BE2C (cell line): ENCODE data around the gene CMTM1. TPM values are rescaled to one million over a fixed set of nuclear protein-coding genes. Genes with fewer than 3 reads are reported as not detected.
A peak's percentile ranks its signal among the peaks of the same experiment; 100 is the strongest.

Experiments
- DNase-seq: peaks from one replicate; pipeline ENCODE4 v3.0.0-alpha.2; 2020
- H3K27me3 ChIP-seq: fragments of 250-450 bp; sonication (Bioruptor Pico); 2 replicates; pipeline ENCODE4 v1.5.1; 2020; ENCODE audit warnings: mild to moderate bottlenecking
- H3K36me3 ChIP-seq: fragments of 250-450 bp; sonication (Bioruptor Pico); 2 replicates; pipeline ENCODE4 v1.5.1; 2020; ENCODE audit warnings: mild to moderate bottlenecking
- H3K4me1 ChIP-seq: fragments of 250-450 bp; sonication (Bioruptor Pico); 2 replicates; pipeline ENCODE4 v1.5.1; 2020
- H3K4me3 ChIP-seq: 2 replicates; pipeline ENCODE4 v1.5.1; 2011; ENCODE audit warnings: low read depth, low read length
- H3K9me3 ChIP-seq: fragments of 250-450 bp; sonication (Bioruptor Pico); 2 replicates; pipeline ENCODE4 v1.5.1; 2020
- polyA plus RNA-seq: library from polyadenylated mRNA; unstranded; fragments of >200 nt; gene quantifications from one replicate; pipeline ENCODE4 v1.2.1, GENCODE V29; 2012; ENCODE audit warnings: low read depth, missing spikeins; ENCODE audit not compliant: insufficient read length, insufficient read depth
- TF ChIP-seq, protein P1 (sequence below): IDR thresholded peaks from 2 replicates; pipeline ENCODE4 v1.5.1; 2012; ENCODE audit warnings: mild to moderate bottlenecking, low read depth, low read length

CMTM1 gene, protein sequence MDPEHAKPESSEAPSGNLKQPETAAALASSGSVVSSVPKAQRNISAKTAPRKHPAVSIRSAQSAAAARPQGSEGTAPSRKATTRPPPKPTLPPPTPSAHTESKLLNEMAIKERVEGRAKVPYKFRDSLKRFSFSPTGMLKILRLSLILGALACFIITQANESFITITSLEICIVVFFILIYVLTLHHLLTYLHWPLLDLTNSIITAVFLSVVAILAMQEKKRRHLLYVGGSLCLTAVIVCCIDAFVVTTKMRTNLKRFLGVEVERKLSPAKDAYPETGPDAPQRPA
- polyA plus RNA-seq, result 9.5 TPM

DNA sequence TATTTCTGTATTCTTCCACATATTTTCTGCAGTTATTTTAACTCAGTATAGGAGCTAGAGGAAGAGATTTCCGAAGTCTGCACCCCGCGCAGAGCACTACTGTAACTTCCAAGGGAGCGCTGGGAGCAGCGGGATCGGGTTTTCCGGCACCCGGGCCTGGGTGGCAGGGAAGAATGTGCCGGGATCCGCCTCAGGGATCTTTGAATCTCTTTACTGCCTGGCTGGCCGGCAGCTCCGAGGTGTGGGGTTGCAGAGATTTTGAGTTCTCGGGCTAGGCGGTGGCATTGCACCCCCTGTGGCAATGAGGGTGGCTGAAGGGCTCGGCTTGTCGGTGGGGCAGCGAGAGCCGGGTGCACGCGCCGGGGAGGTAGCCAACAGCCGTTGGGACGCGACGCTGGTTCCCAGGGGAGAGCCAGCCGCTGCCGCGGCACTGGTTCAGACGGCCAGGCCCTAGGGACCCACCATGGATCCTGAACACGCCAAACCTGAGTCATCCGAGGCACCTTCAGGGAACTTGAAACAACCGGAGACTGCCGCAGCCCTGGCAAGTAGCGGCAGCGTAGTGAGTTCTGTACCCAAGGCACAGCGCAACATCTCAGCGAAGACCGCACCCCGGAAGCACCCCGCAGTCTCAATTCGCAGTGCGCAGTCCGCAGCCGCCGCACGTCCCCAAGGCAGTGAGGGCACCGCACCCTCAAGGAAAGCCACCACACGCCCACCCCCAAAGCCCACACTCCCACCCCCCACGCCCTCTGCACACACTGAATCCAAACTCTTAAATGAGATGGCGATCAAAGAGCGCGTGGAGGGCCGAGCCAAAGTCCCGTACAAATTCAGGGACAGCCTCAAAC is at the start of gene CMTM1:
Gene CMTM1 (plus strand): TSS at position 389 of the 851 bp plus-strand sequence. CDS start 75 bp downstream, at position 464.
- peaks cover 7% of the 10 kb centered on the region; the same call in 1 of the 2 replicates for H3K36me3 ChIP-seq
- no peak within 1 kb of the TSS for H3K4me3 ChIP-seq
- H3K9me3 ChIP-seq, result no peaks in the 10 kb centered on the region
- DNase-seq, result no peak
- no peaks in the 10 kb centered on the region for H3K27me3 ChIP-seq
- TF ChIP-seq, protein P1, sequence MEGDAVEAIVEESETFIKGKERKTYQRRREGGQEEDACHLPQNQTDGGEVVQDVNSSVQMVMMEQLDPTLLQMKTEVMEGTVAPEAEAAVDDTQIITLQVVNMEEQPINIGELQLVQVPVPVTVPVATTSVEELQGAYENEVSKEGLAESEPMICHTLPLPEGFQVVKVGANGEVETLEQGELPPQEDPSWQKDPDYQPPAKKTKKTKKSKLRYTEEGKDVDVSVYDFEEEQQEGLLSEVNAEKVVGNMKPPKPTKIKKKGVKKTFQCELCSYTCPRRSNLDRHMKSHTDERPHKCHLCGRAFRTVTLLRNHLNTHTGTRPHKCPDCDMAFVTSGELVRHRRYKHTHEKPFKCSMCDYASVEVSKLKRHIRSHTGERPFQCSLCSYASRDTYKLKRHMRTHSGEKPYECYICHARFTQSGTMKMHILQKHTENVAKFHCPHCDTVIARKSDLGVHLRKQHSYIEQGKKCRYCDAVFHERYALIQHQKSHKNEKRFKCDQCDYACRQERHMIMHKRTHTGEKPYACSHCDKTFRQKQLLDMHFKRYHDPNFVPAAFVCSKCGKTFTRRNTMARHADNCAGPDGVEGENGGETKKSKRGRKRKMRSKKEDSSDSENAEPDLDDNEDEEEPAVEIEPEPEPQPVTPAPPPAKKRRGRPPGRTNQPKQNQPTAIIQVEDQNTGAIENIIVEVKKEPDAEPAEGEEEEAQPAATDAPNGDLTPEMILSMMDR, result no peak
- H3K4me1 ChIP-seq, result no peaks in the 10 kb centered on the region

DNA sequence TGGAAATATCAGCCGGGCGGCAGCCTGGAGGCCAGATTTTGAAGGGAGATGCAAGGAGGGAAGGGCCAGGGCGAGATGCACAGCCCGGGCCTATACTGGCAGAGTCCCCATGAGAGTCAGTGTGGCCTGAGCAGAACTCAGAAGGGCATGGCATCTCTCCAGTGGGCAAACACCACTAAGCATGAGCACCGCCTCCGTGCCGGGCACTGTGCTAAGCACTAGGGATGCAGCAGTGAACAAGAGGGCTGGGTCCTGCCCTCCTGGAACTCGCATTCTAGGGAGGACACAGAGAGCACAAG is 49.8 kb upstream of the CMTM1 start:
- Histone ChIP-seq H3K4me1 (peaks cover 19% of the 10 kb centered on the region), H3K27me3 (no peaks in the 10 kb centered on the region), H3K9me3 (no peaks in the 10 kb centered on the region), H3K36me3 (no peaks in the 10 kb centered on the region), H3K4me3 (no peak overlapping the region)
- TF ChIP-seq, protein P1, result no peak
- DNase-seq, result no peak

DNA sequence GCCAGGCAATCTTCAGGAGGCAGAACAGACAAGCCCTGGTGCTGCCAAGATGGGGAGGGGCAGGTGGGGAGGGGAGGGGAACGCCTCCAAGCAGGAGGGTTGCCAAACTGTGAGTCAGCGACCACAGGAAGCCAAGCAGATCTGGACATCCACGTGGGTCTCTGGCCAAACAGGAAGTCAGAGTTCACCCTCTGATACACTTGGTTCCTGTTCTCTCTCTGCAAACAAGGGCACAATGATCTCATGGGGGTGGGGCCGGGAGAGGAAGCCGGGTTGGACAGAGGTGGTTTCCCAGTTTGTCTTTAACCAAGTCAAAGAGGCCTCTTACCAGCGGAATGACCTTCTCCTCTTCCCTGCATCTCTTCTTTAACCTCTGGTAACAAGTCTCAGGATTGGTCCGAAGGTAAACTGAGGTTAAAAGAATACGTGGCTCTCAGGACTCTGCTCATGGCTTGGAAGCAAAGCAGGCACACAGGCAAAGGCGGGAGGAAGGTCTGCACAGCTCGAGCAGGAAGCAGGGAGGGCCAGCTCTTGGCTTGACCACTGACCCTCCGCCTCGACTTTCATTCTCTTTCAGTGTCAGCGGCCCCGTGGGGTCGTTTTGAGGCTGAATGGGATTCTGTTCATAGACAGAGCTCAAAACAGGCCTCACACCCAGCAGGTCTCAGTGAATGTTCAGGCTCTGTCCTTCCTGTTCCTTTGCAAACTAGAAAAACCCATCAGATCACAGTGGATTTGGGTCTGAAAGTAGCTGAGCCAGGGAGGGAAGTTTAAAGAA is 49.2 kb upstream of the CMTM1 start:
- Histone ChIP-seq H3K4me1 (peaks cover 16% of the 10 kb centered on the region), H3K4me3 (no peak overlapping the region), H3K36me3 (no peaks in the 10 kb centered on the region), H3K9me3 (no peaks in the 10 kb centered on the region), H3K27me3 (no peaks in the 10 kb centered on the region)
- DNase-seq, result peak; percentile 91
- TF ChIP-seq, protein P1, result no peak

DNA sequence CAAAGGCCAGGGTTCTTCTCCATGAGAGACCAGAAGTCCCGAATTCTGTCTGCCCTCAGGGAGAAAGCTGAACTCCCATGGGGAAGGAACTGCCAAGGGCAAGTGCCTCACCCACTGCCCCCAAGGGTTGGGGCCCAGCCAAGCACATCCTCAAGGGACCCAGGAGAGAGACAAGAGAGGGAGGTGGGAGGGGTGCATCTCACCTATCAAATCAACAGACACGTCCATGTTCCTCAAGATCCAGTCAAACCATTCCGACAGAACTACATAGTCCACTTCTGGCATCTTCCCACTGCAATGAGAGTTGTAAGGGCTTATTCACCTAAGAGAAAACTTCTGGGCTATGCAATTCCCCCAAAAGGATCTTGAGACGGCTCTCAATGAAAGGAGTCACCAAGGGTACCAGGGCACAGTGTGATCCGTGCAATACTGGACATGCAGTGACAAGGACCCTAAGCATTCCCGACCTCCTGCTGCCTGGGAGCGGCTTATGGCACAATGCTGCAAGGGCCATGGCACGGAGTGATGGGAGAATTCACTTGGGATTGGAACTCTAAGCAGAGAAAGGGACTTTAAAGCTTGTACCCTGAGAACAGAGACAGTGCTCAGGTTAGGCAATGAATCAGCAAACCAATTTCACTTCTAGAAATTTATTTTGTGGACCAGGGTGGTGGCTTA is 48.5 kb upstream of the CMTM1 start:
- H3K36me3 ChIP-seq, result no peaks in the 10 kb centered on the region
- no peak for DNase-seq
- TF ChIP-seq, protein P1, result no peak
- no peaks in the 10 kb centered on the region for H3K9me3 ChIP-seq
- H3K4me1 ChIP-seq, result peaks cover 14% of the 10 kb centered on the region
- H3K4me3 ChIP-seq, result no peak overlapping the region
- no peaks in the 10 kb centered on the region for H3K27me3 ChIP-seq

DNA sequence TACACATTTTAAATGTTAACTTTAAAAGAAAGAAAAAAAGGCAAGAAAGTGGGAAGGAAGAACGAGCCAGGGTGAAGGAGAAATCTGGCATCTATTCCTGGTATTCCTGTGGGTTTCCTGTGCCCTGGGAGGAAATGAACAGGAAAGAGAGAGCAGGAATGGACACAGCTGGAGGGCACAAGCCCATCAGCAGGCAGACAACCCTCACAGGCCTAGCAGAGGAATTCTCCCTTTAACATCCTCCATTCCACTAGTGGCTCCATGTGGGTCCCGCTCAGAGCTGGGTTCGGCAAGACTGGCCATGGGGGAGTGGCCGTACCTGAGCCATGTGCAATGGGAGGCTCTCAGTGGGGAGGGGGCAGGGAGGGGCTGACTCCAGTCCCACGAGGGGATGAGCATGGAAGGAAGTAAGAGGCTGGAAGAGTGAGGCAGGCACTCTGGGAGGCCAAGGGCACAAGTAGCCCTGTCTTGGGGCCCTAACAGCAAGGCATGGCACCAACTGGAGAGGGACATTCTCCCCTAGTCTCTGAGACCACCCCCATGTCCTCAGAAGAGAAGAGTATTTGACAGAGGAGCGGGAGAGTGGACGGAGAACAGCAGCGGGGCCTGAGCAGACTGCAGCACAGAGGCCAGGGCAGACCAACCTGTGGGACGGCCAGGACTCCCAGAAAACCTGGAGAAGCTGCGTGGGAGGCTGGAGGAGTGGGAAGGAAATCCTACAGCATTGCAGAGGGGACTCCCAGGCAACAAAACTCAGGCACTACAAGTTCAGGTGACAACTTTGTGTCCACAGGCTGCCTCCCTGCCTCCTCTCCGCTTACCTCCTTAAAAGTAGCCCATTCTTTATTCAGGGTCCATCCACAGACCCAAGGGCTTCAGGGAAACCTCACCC is 46.5 kb upstream of the CMTM1 start:
- Histone ChIP-seq H3K4me1 (peaks cover 14% of the 10 kb centered on the region), H3K4me3 (no peak overlapping the region), H3K27me3 (no peaks in the 10 kb centered on the region), H3K36me3 (no peaks in the 10 kb centered on the region), H3K9me3 (no peaks in the 10 kb centered on the region)
- no peak for DNase-seq
- TF ChIP-seq, protein P1, result no peak
